ENCODE measurements around the gene TXK. TPM values are rescaled to one million over a fixed set of nuclear protein-coding genes. Genes with fewer than 3 reads are reported as not detected.

Gene TXK
- total RNA-seq, 1 experiment from 2014 or later = 1.7 TPM

DNA sequence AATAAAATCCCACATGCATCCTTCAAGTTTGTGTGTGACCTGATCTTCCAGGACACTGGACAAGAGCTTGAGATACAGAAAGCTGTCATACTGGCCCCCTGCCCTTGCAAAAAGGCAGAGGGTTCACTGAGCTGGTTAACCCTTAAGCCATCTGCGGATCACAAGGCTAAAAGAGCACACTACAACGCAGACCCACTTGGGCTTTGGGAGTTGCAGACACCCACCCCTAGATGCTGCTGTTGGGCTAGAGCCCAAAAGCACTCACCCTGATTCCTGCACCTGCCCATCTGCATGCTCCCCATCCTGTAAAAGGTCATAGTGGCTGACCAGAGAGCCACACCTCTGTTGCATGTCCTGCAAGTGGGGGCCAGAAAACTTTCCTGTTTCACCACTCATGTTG, 51.1 kb downstream of the TXK start:
- ChIA-PET POLR2A (no interaction called here), CTCF (no interaction called here), RAD21 (ENCODE audit: low non-redundant PET in 1 of 2, low total read pairs in 2 of 2, uncharacterized antibody in 2 of 2, unreplicated experiment in 2 of 2) (no interaction called here)
- Histone ChIP-seq H3K4me1 (ENCODE audit: control insufficient read depth in 1 of 2, insufficient read depth in 2 of 2, low read length in 2 of 2) (peaks cover 24 to 36% of the 10 kb centered on the region in 2 experiments), H3K79me2 (ENCODE audit: insufficient read depth, low read length) (no peaks in the 10 kb centered on the region), H3K36me3 (ENCODE audit: control insufficient read depth in 1 of 2, insufficient read depth in 2 of 2, low read length in 2 of 2) (no peaks in the 10 kb centered on the region), H3K9me2 (ENCODE audit: insufficient read depth) (no peaks in the 10 kb centered on the region), H3K9ac (ENCODE audit: low read length) (no peak overlapping the region), H3K9me3 (ENCODE audit: control insufficient read depth in 1 of 2, insufficient read depth in 1 of 2, low read depth in 1 of 2, low read length in 2 of 2) (no peaks in the 10 kb centered on the region), H3K4me2 (ENCODE audit: low read length) (no peak overlapping the region), H3K4me3 (replicated peaks in 1 of 2; ENCODE audit: low read depth in 1 of 2, low read length in 2 of 2) (no peak overlapping the region), H4K20me1 (ENCODE audit: insufficient read depth) (no peaks in the 10 kb centered on the region), H2AFZ (ENCODE audit: low read depth, low read length, poor library complexity, severe bottlenecking) (no peak overlapping the region), H3K27me3 (ENCODE audit: insufficient read depth, low read length) (no peaks in the 10 kb centered on the region), H3K27ac (ENCODE audit: low read depth, low read length) (no peak overlapping the region)
- BruUV-seq (replicated peaks) = no TSS peak
- DNase-seq (ENCODE audit: low read depth, low spot score) (no peak), ATAC-seq (no peak)
- TF ChIP-seq POLR2A (IDR thresholded peaks at IDR 0.05; ENCODE audit: borderline replicate concordance, extremely low read depth, insufficient read depth, insufficient read length) (no peak), SRF (IDR thresholded peaks at IDR 0.05; ENCODE audit: low read depth) (no peak), EGR1 (IDR thresholded peaks at IDR 0.05; ENCODE audit: low read depth) (no peak), SP1 (IDR thresholded peaks at IDR 0.05; ENCODE audit: low read depth) (no peak), SIN3A (IDR thresholded peaks at IDR 0.05; ENCODE audit: low read depth) (no peak), ELF1 (IDR thresholded peaks at IDR 0.05; ENCODE audit: borderline replicate concordance, low read depth) (no peak), EZH2phosphoT487 (IDR thresholded peaks at IDR 0.05; ENCODE audit: borderline replicate concordance) (no peak), EZH2 (IDR thresholded peaks at IDR 0.05) (no peak), TCF7L2 (IDR thresholded peaks at IDR 0.05; ENCODE audit: borderline replicate concordance, extremely low read depth, insufficient read depth, insufficient read length) (no peak), CEBPB (IDR thresholded peaks at IDR 0.05; ENCODE audit: low read depth) (no peak), FOSL1 (IDR thresholded peaks at IDR 0.05; ENCODE audit: low read depth) (no peak), REST (IDR thresholded peaks at IDR 0.05; ENCODE audit: low read depth) (no peak), JUND (IDR thresholded peaks at IDR 0.05) (no peak), RAD21 (IDR thresholded peaks at IDR 0.05; ENCODE audit: low read depth) (no peak), ZBTB33 (IDR thresholded peaks at IDR 0.05; ENCODE audit: extremely low read depth, insufficient replicate concordance, low read length) (no peak), ATF3 (IDR thresholded peaks at IDR 0.05) (no peak), POLR2AphosphoS5 (IDR thresholded peaks at IDR 0.05; ENCODE audit: low read depth, low read length) (no peak), ZFX (IDR thresholded peaks at IDR 0.05) (no peak)
- TF ChIP-seq, protein P1, sequence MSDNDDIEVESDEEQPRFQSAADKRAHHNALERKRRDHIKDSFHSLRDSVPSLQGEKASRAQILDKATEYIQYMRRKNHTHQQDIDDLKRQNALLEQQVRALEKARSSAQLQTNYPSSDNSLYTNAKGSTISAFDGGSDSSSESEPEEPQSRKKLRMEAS (IDR thresholded peaks at IDR 0.05) = no peak
- intact Hi-C loops (cut with micrococcal nuclease) = loop anchor here (10.0 kb wide), 1 partner anchor 518 kb away; no protein-coding TSS in a partner anchor

Data from HCT116 (cell line).